GM06990 (cell line): ENCODE measurements around the gene CEACAM20.
"Not testable (repeated sequence)": the region's sequence is repeated elsewhere in the genome, so short reads cannot be mapped to it uniquely, and the experiment has no call there.

Experiments used
- DNase-seq: peaks from one replicate; pipeline ENCODE4 v3.0.0-alpha.2; 2011; ENCODE audit not compliant: insufficient read length; ENCODE audit errors: extremely low read depth
- H3K27me3 ChIP-seq: replicated peaks from 2 replicates; pipeline ENCODE4 v1.6.0; 2011; ENCODE audit warnings: low read length; ENCODE audit not compliant: control insufficient read depth, insufficient read depth
- H3K36me3 ChIP-seq: 2 replicates; pipeline ENCODE4 v1.5.1; 2011; ENCODE audit warnings: low read length; ENCODE audit not compliant: control insufficient read depth, insufficient read depth
- H3K4me3 ChIP-seq: replicated peaks from 2 replicates; pipeline ENCODE4 v1.5.1; 2011; ENCODE audit warnings: low read depth, mild to moderate bottlenecking, control low read depth, low read length
- CTCF ChIP-seq: IDR thresholded peaks from 2 replicates; pipeline ENCODE4 v1.5.1; 2011; ENCODE audit warnings: low read length, control low read depth, mild to moderate bottlenecking, inconsistent platforms; ENCODE audit not compliant: insufficient read depth, poor library complexity, severe bottlenecking

Gene CEACAM20

GRCh38 chr19:44544031-44544430, 14.6 kb upstream of the CEACAM20 start:
- Histone ChIP-seq H3K4me3 (no peak overlapping the region), H3K36me3 (no peaks in the 10 kb centered on the region), H3K27me3 (no peaks in the 10 kb centered on the region)
- no peak for DNase-seq
- no peak for TF ChIP-seq CTCF

- no peak for TF ChIP-seq CTCF
- Histone ChIP-seq H3K36me3 (no peaks in the 10 kb centered on the region), H3K27me3 (no peaks in the 10 kb centered on the region), H3K4me3 (no peak overlapping the region)
- DNase-seq = no peak
Measured at GRCh38 chr19:44542671-44543070, 13.2 kb upstream of the CEACAM20 start.

- Histone ChIP-seq H3K36me3 (no peaks in the 10 kb centered on the region), H3K4me3 (no peak overlapping the region), H3K27me3 (no peaks in the 10 kb centered on the region)
- DNase-seq = no peak
- TF ChIP-seq CTCF = no peak
Measured at GRCh38 chr19:44540736-44541135, 11.3 kb upstream of the CEACAM20 start.

GRCh38 chr19:44539991-44540390, 10.5 kb upstream of the CEACAM20 start:
- no peak for TF ChIP-seq CTCF
- H3K27me3 ChIP-seq = no peaks in the 10 kb centered on the region
- no peak for DNase-seq

GRCh38 chr19:44539236-44539826, 9.9 kb upstream of the CEACAM20 start:
- TF ChIP-seq CTCF = no peak
- H3K36me3 ChIP-seq = no peaks in the 10 kb centered on the region
- no peak for DNase-seq
- H3K4me3 ChIP-seq = no peak overlapping the region
- no peaks in the 10 kb centered on the region for H3K27me3 ChIP-seq

More at GRCh38 chr19:44539991-44540390, 10.5 kb upstream of the CEACAM20 start:
- no peak overlapping the region for H3K4me3 ChIP-seq
- no peaks in the 10 kb centered on the region for H3K36me3 ChIP-seq

- not testable (repeated sequence) for DNase-seq, H3K36me3 ChIP-seq, H3K27me3 ChIP-seq
Measured at GRCh38 chr19:44535361-44535760, 5.9 kb upstream of the CEACAM20 start.

More at GRCh38 chr19:44535361-44535760, 5.9 kb upstream of the CEACAM20 start:
- not testable (repeated sequence) for H3K4me3 ChIP-seq
